Neural progenitor cell (in vitro differentiated cells): Measurements from ENCODE around the gene CDX2. TPM values are rescaled to one million over a fixed set of nuclear protein-coding genes. Genes with fewer than 3 reads are reported as not detected.

Source experiments
- DNase-seq: peaks from one replicate; pipeline ENCODE4 v3.0.0-alpha.2; 2016; ENCODE audit warnings: low spot score
- H2AFZ ChIP-seq: fragments of 200-600 bp; sonication (generic); replicated peaks from 2 replicates; pipeline ENCODE4 v1.6.1; 2016; ENCODE audit warnings: antibody characterized with exemption
- H3F3A ChIP-seq: fragments of 200-600 bp; sonication (generic); 2 replicates; pipeline ENCODE4 v1.6.1; 2016; ENCODE audit warnings: antibody characterized with exemption, low read depth
- H3K27ac ChIP-seq: fragments of 200-600 bp; sonication (generic); 2 replicates; pipeline ENCODE4 v1.5.1; 2016; ENCODE audit warnings: mild to moderate bottlenecking
- H3K27me3 ChIP-seq: fragments of 200-600 bp; sonication (generic); 2 replicates; pipeline ENCODE4 v1.6.1; 2016; ENCODE audit warnings: mild to moderate bottlenecking, moderate library complexity
- H3K36me3 ChIP-seq: fragments of 200-600 bp; sonication (generic); 2 replicates; pipeline ENCODE4 v1.5.1; 2016
- H3K4me1 ChIP-seq: fragments of 200-600 bp; sonication (generic); 2 replicates; pipeline ENCODE4 v1.6.1; 2016; ENCODE audit warnings: mixed run types
- H3K4me2 ChIP-seq: fragments of 200-600 bp; sonication (generic); 2 replicates; pipeline ENCODE4 v1.6.1; 2016
- H3K4me3 ChIP-seq: fragments of 200-600 bp; sonication (generic); 2 replicates; pipeline ENCODE4 v1.5.1; 2016
- H3K79me2 ChIP-seq: fragments of 200-600 bp; sonication (generic); 2 replicates; pipeline ENCODE4 v1.6.1; 2016; ENCODE audit warnings: low read depth
- H3K9ac ChIP-seq: fragments of 200-600 bp; sonication (generic); 2 replicates; pipeline ENCODE4 v1.6.1; 2016
- H3K9me3 ChIP-seq: fragments of 200-600 bp; sonication (generic); 2 replicates; pipeline ENCODE4 v1.5.1; 2016; ENCODE audit warnings: low read depth
- H4K20me1 ChIP-seq: fragments of 200-600 bp; sonication (generic); 2 replicates; pipeline ENCODE4 v1.6.1; 2016; ENCODE audit warnings: low read depth
- H3K27ac Mint-ChIP-seq: 3 replicates; pipeline ENCODE4 v1.8.0; 2021; ENCODE audit warnings: mixed read lengths
- H3K27me3 Mint-ChIP-seq: 2 replicates; pipeline ENCODE4 v1.8.0; 2022; ENCODE audit warnings: low read depth, mild to moderate bottlenecking, inconsistent platforms, moderate library complexity, mixed read lengths; ENCODE audit not compliant: insufficient read depth
- H3K36me3 Mint-ChIP-seq: 3 replicates; pipeline ENCODE4 v1.8.0; 2021; ENCODE audit warnings: mixed read lengths
- H3K4me1 Mint-ChIP-seq: 3 replicates; pipeline ENCODE4 v1.8.0; 2021; ENCODE audit warnings: mixed read lengths
- H3K4me3 Mint-ChIP-seq: 3 replicates; pipeline ENCODE4 v1.8.0; 2021; ENCODE audit warnings: mild to moderate bottlenecking, moderate library complexity, mixed read lengths
- H3K9me3 Mint-ChIP-seq: 3 replicates; pipeline ENCODE4 v1.8.0; 2020; ENCODE audit warnings: mixed read lengths
- EZH2 ChIP-seq: fragments of 200-600 bp; sonication (generic); IDR thresholded peaks from 2 replicates; pipeline ENCODE4 v1.6.1; 2017; ENCODE audit warnings: antibody characterized with exemption, mild to moderate bottlenecking, moderate library complexity
- EZH2phosphoT487 ChIP-seq: fragments of 200-600 bp; sonication (generic); IDR thresholded peaks from 2 replicates; pipeline ENCODE4 v1.6.1; 2017; ENCODE audit warnings: antibody characterized with exemption
- total RNA-seq: library from RNA; depleted of rRNA; stranded (reverse); fragments of >200 nt; gene quantifications from 2 replicates; pipeline ENCODE4 v1.2.3, GENCODE V29; 2015; ENCODE audit warnings: low replicate concordance
- TF ChIP-seq, protein P1 (sequence below): fragments of 200-600 bp; sonication (generic); IDR thresholded peaks from 2 replicates; pipeline ENCODE4 v1.5.1; 2017; ENCODE audit warnings: antibody characterized with exemption, mild to moderate bottlenecking

The CDX2 gene
- total RNA-seq, 1 donor from 2014 or later = not detected

GRCh38 chr13:27965740-27966640, 3.1 kb downstream of the CDX2 start:
- DNase-seq = peak; percentile 87
- no peak overlapping the region for H2AFZ ChIP-seq
- peak overlapping the region; percentile 66 for H3K4me3 Mint-ChIP-seq
- H3K4me2 ChIP-seq = peak overlapping the region; percentile 66
- H3K36me3 ChIP-seq = no peaks in the 10 kb centered on the region
- no peaks in the 10 kb centered on the region for H3K9me3 Mint-ChIP-seq
- H3K27me3 Mint-ChIP-seq = peaks cover 89% of the 10 kb centered on the region
- peak; percentile 85 for TF ChIP-seq EZH2
- TF ChIP-seq EZH2phosphoT487 = peak; percentile 72
- TF ChIP-seq, protein P1, sequence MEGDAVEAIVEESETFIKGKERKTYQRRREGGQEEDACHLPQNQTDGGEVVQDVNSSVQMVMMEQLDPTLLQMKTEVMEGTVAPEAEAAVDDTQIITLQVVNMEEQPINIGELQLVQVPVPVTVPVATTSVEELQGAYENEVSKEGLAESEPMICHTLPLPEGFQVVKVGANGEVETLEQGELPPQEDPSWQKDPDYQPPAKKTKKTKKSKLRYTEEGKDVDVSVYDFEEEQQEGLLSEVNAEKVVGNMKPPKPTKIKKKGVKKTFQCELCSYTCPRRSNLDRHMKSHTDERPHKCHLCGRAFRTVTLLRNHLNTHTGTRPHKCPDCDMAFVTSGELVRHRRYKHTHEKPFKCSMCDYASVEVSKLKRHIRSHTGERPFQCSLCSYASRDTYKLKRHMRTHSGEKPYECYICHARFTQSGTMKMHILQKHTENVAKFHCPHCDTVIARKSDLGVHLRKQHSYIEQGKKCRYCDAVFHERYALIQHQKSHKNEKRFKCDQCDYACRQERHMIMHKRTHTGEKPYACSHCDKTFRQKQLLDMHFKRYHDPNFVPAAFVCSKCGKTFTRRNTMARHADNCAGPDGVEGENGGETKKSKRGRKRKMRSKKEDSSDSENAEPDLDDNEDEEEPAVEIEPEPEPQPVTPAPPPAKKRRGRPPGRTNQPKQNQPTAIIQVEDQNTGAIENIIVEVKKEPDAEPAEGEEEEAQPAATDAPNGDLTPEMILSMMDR = no peak
- H3F3A ChIP-seq = peaks cover 38% of the 10 kb centered on the region
- peaks cover 41% of the 10 kb centered on the region for H3K4me1 ChIP-seq
- H3K27ac Mint-ChIP-seq = no peak overlapping the region
- no peaks in the 10 kb centered on the region for H3K79me2 ChIP-seq
- no peak overlapping the region for H3K9ac ChIP-seq
- no peak overlapping the region for H3K27ac ChIP-seq
- no peaks in the 10 kb centered on the region for H3K36me3 Mint-ChIP-seq
- no peaks in the 10 kb centered on the region for H3K9me3 ChIP-seq
- H3K4me3 ChIP-seq = peak overlapping the region; percentile 34
- H3K4me1 Mint-ChIP-seq = peaks cover 32% of the 10 kb centered on the region
- peaks cover 100% of the 10 kb centered on the region for H4K20me1 ChIP-seq
- peaks cover 100% of the 10 kb centered on the region for H3K27me3 ChIP-seq

GRCh38 chr13:27965343-27965739, 3.8 kb downstream of the CDX2 start:
- Histone ChIP-seq H2AFZ (no peak overlapping the region), H3K27ac (no peak overlapping the region), H3K9me3 (no peaks in the 10 kb centered on the region), H4K20me1 (peaks cover 100% of the 10 kb centered on the region), H3K9ac (no peak overlapping the region), H3K4me3 (no peak overlapping the region), H3K27me3 (peaks cover 100% of the 10 kb centered on the region), H3K36me3 (no peaks in the 10 kb centered on the region), H3K4me1 (peaks cover 35% of the 10 kb centered on the region), H3K79me2 (no peaks in the 10 kb centered on the region), H3K4me2 (peak overlapping the region; percentile 66), H3F3A (peaks cover 37% of the 10 kb centered on the region)
- no peak overlapping the region for H3K27ac Mint-ChIP-seq
- no peak for DNase-seq
- peaks cover 86% of the 10 kb centered on the region for H3K27me3 Mint-ChIP-seq
- TF ChIP-seq EZH2phosphoT487 (no peak), EZH2 (no peak)
- TF ChIP-seq, protein P1 = no peak
- H3K4me1 Mint-ChIP-seq = peaks cover 27% of the 10 kb centered on the region
- peak overlapping the region; percentile 66 for H3K4me3 Mint-ChIP-seq
- H3K9me3 Mint-ChIP-seq = no peaks in the 10 kb centered on the region
- H3K36me3 Mint-ChIP-seq = no peaks in the 10 kb centered on the region

DNA sequence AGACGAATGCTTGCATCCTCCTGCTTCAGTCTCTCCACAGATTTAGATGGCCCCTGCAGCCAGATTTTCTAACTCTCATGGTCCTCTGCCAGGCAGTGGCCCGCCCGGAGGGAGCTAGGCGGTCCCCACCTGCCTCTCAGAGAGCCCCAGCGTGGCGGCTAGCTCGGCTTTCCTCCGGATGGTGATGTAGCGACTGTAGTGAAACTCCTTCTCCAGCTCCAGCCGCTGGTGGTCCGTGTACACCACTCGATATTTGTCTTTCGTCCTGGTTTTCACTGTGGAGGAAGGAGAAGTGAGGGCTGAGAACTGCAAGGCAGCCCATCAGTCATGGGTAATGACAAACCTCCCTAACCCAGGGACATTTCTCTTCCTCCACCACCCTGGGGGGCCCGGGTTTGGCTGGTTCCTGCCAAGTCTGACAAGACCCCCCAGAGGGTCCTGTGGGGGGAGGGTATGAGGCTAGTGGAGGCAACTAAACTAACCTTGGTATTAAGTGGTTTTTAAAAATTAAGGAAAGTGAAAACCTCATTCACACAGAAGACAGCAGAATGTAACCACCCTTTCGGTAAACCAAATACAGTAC, 4.3 kb downstream of the CDX2 start:
- Histone ChIP-seq H3K36me3 (no peaks in the 10 kb centered on the region), H3F3A (peaks cover 39% of the 10 kb centered on the region), H3K27me3 (peaks cover 100% of the 10 kb centered on the region), H2AFZ (no peak overlapping the region), H3K79me2 (no peaks in the 10 kb centered on the region), H3K4me2 (no peak overlapping the region), H3K4me3 (no peak overlapping the region), H3K4me1 (peaks cover 30% of the 10 kb centered on the region), H3K9ac (no peak overlapping the region), H4K20me1 (peaks cover 100% of the 10 kb centered on the region), H3K27ac (no peak overlapping the region), H3K9me3 (no peaks in the 10 kb centered on the region)
- Mint-ChIP-seq H3K36me3 (no peaks in the 10 kb centered on the region), H3K4me3 (no peak overlapping the region), H3K27ac (no peak overlapping the region), H3K4me1 (peaks cover 30% of the 10 kb centered on the region), H3K27me3 (peaks cover 86% of the 10 kb centered on the region), H3K9me3 (no peaks in the 10 kb centered on the region)
- DNase-seq = no peak
- TF ChIP-seq, protein P1 = no peak
- TF ChIP-seq EZH2phosphoT487 (no peak), EZH2 (no peak)
